Activated CD8-positive, alpha-beta memory T cell treated with anti-CD3 and anti-CD28 coated beads, Interleukin-2, amount 50 U/mL, for 1 hour (primary cell): Measurements from ENCODE around the gene SLC41A1.
A peak's percentile ranks its signal among the peaks of the same experiment; 100 is the strongest.
"Not testable (repeated sequence)": the region's sequence is repeated elsewhere in the genome, so short reads cannot be mapped to it uniquely, and the experiment has no call there.

Experiments used
- DNase-seq: peaks from one replicate; pipeline ENCODE4 v3.0.0-alpha.2; 2020; ENCODE audit errors: extremely low read depth

Gene SLC41A1

GRCh38 chr1:205812878-205813754 lies at the start of gene SLC41A1:
TSS of gene SLC41A1 (minus strand) at chr1:205813198. CDS start at chr1:205810441, 2,757 bp downstream.
- DNase-seq, result peak; percentile 75

GRCh38 chr1:205861540-205861939 lies 48.5 kb upstream of the SLC41A1 start:
- DNase-seq, result no peak

- DNase-seq, result no peak
Observed at GRCh38 chr1:205858141-205858961, 45.4 kb upstream of the SLC41A1 start.

GRCh38 chr1:205857501-205857900 lies 44.5 kb upstream of the SLC41A1 start:
- not testable (repeated sequence) for DNase-seq

- no peak for DNase-seq
Observed at GRCh38 chr1:205856433-205856832, 43.4 kb upstream of the SLC41A1 start.

GRCh38 chr1:205852969-205853368 lies 40.0 kb upstream of the SLC41A1 start:
- no peak for DNase-seq

GRCh38 chr1:205851993-205852392 lies 39.0 kb upstream of the SLC41A1 start:
- no peak for DNase-seq

- peak; percentile 79 for DNase-seq
Observed at GRCh38 chr1:205849619-205850355, 36.8 kb upstream of the SLC41A1 start, which contains the start of gene PM20D1. TSS of gene PM20D1 (minus strand) at chr1:205850132. CDS start at chr1:205850072, 60 bp downstream.

- no peak for DNase-seq
Observed at GRCh38 chr1:205843036-205843859, 30.2 kb upstream of the SLC41A1 start.

- DNase-seq, result no peak
Observed at GRCh38 chr1:205842229-205842628, 29.2 kb upstream of the SLC41A1 start.

GRCh38 chr1:205840146-205840923 lies 27.3 kb upstream of the SLC41A1 start:
- DNase-seq, result no peak

- no peak for DNase-seq
Observed at GRCh38 chr1:205837382-205837970, 24.5 kb upstream of the SLC41A1 start.

- DNase-seq, result no peak
Observed at GRCh38 chr1:205834751-205835150, 21.8 kb upstream of the SLC41A1 start.

- DNase-seq, result no peak
Observed at GRCh38 chr1:205832326-205832751, 19.3 kb upstream of the SLC41A1 start.

- DNase-seq, result no peak
Observed at GRCh38 chr1:205827623-205828022, 14.6 kb upstream of the SLC41A1 start.

GRCh38 chr1:205826995-205827394 lies 14.0 kb upstream of the SLC41A1 start:
- DNase-seq, result no peak

- no peak for DNase-seq
Observed at GRCh38 chr1:205826016-205826806, 13.2 kb upstream of the SLC41A1 start.

GRCh38 chr1:205824180-205824579 lies 11.2 kb upstream of the SLC41A1 start:
- DNase-seq, result no peak

GRCh38 chr1:205823260-205823659 lies 10.3 kb upstream of the SLC41A1 start:
- DNase-seq, result not testable (repeated sequence)
